ENCODE data around the gene ENTPD8.

ENTPD8 gene

DNA sequence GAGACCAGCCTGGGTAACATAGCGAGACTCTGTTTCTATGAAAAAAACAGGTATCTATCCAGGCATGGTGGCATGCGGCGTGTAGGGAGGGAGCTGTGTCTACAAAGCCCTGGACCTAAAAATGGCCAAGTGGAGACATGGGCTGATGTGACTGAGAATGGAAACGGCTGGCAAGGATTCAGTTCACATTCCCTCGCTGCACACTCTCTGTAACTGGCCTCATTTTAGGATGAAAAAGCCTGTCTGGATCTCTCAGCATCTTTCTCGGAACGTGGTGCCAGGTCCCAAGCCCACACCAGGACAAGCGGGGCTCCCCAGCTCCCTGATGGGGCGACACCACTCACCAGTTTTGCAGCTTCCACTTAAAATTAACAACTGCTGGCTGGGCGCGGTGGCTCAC is 31.6 kb downstream of the ENTPD8 start:
- H3K27ac ChIP-seq (ENCODE audit: poor library complexity, severe bottlenecking), result no peak overlapping the region
- no peaks in the 10 kb centered on the region for H3K27me3 ChIP-seq (ENCODE audit: insufficient read depth, poor library complexity, severe bottlenecking)
- ATAC-seq (ENCODE audit: low read depth) (no peak), DNase-seq (ENCODE audit: low spot score) (no peak)
- TF ChIP-seq, protein P1, sequence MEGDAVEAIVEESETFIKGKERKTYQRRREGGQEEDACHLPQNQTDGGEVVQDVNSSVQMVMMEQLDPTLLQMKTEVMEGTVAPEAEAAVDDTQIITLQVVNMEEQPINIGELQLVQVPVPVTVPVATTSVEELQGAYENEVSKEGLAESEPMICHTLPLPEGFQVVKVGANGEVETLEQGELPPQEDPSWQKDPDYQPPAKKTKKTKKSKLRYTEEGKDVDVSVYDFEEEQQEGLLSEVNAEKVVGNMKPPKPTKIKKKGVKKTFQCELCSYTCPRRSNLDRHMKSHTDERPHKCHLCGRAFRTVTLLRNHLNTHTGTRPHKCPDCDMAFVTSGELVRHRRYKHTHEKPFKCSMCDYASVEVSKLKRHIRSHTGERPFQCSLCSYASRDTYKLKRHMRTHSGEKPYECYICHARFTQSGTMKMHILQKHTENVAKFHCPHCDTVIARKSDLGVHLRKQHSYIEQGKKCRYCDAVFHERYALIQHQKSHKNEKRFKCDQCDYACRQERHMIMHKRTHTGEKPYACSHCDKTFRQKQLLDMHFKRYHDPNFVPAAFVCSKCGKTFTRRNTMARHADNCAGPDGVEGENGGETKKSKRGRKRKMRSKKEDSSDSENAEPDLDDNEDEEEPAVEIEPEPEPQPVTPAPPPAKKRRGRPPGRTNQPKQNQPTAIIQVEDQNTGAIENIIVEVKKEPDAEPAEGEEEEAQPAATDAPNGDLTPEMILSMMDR (IDR thresholded peaks at IDR 0.05; ENCODE audit: poor library complexity, severe bottlenecking), result no peak
- no peaks in the 10 kb centered on the region for H3K9me3 ChIP-seq (ENCODE audit: severe bottlenecking)
- no peak overlapping the region for H3K4me3 ChIP-seq (ENCODE audit: severe bottlenecking)
- H3K36me3 ChIP-seq (ENCODE audit: low read depth), result no peaks in the 10 kb centered on the region
- peaks cover 29% of the 10 kb centered on the region for H3K4me1 ChIP-seq (ENCODE audit: insufficient read depth, poor library complexity, severe bottlenecking)

DNA sequence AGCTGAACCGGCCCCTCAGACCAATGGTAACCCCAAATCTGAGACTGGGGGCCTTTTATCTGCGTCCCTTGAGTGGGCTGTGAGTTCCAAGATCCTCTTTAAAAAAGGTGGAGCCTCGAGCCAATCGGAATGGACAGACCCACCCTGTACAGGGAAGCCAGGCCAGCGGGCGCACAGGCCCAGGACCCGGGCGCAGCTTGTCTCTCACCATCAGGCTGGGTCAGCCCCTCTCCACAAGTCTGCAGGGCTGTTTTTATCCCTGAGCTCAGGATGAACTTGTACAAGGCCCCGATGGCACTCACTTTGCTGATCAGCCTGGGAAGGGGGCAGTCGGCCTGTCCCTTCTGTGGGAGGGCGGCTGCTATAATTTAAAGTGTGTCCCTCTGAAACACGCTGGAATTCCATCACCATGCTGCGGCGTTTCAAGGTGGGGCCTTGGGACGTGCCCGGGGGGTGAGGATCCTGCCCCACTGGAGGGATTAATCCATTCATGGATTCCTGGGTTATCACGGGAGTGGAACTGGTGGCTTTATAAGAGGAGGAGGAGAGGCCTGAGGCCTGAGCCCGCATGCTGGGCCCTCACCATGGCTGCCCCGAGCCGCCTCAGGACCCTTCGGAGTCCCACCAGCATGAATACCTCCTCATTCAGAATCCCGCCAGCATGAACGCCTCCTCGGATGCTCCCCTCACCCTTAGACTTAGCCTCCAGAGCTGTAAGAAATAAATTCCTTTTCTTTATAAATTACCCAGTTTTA is 32.3 kb downstream of the ENTPD8 start:
- H3K4me1 ChIP-seq (ENCODE audit: insufficient read depth, poor library complexity, severe bottlenecking), result peaks cover 29% of the 10 kb centered on the region
- H3K4me3 ChIP-seq (ENCODE audit: severe bottlenecking), result no peak overlapping the region
- TF ChIP-seq, protein P1 (IDR thresholded peaks at IDR 0.05; ENCODE audit: poor library complexity, severe bottlenecking), result no peak
- no peak overlapping the region for H3K27ac ChIP-seq (ENCODE audit: poor library complexity, severe bottlenecking)
- no peak for ATAC-seq (ENCODE audit: low read depth)
- H3K27me3 ChIP-seq (ENCODE audit: insufficient read depth, poor library complexity, severe bottlenecking), result no peaks in the 10 kb centered on the region
- no peaks in the 10 kb centered on the region for H3K36me3 ChIP-seq (ENCODE audit: low read depth)
- no peak for DNase-seq (ENCODE audit: low spot score)
- H3K9me3 ChIP-seq (ENCODE audit: severe bottlenecking), result no peaks in the 10 kb centered on the region

DNA sequence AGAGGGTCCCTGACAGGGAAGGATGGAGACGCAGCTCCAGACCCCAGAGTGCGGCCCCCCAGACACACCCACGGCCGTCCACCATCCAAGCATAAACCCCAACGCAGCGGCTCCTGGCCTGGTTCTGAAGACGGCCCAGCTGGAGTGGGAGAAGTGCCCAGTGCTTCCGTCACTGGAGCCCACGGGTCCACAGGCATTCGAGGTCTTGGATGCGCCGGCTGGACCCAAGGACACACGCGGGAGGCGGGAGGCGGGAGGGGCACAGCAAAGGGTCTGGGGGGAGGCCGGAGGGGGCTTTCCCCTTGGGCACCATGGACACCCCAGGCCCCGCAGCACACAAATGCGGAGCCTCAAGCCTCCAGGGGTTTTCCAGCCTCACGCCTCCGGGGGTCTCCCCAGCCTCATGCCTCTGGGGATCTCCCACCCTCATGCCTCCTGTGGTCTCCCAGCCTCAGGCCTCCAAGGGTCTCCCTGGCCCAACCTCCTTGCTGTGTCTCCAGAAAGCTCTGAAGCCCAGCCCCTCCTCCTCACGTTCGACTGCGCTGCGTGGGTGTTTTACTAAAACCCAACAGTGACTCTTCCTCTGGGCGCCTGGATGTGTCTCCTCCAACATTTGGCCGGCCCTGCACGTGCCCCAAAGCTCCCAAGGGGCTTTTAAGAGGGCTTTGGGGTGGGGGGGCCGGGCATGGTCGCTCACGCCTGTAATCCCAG is 33.4 kb downstream of the ENTPD8 start:
- Histone ChIP-seq H3K27ac (ENCODE audit: poor library complexity, severe bottlenecking) (no peak overlapping the region), H3K4me3 (ENCODE audit: severe bottlenecking) (no peak overlapping the region), H3K9me3 (ENCODE audit: severe bottlenecking) (no peaks in the 10 kb centered on the region), H3K27me3 (ENCODE audit: insufficient read depth, poor library complexity, severe bottlenecking) (no peaks in the 10 kb centered on the region), H3K36me3 (ENCODE audit: low read depth) (no peaks in the 10 kb centered on the region), H3K4me1 (ENCODE audit: insufficient read depth, poor library complexity, severe bottlenecking) (peaks cover 20% of the 10 kb centered on the region)
- TF ChIP-seq, protein P1 (IDR thresholded peaks at IDR 0.05; ENCODE audit: poor library complexity, severe bottlenecking), result no peak
- ATAC-seq (ENCODE audit: low read depth) (no peak), DNase-seq (ENCODE audit: low spot score) (no peak)

- peak; percentile 41 for ATAC-seq (ENCODE audit: low read depth)
These were observed 34.1 kb downstream of the ENTPD8 start for GRCh38 chr9:137406876-137407589.

More at GRCh38 chr9:137406876-137407589, 34.1 kb downstream of the ENTPD8 start:
- H3K4me1 ChIP-seq (ENCODE audit: insufficient read depth, poor library complexity, severe bottlenecking), result peaks cover 13% of the 10 kb centered on the region
- peak overlapping the region; percentile 15 for H3K4me3 ChIP-seq (ENCODE audit: severe bottlenecking)
- H3K27ac ChIP-seq (ENCODE audit: poor library complexity, severe bottlenecking), result no peak overlapping the region
- H3K9me3 ChIP-seq (ENCODE audit: severe bottlenecking), result no peaks in the 10 kb centered on the region
- TF ChIP-seq, protein P1 (IDR thresholded peaks at IDR 0.05; ENCODE audit: poor library complexity, severe bottlenecking), result peak; percentile 60
- no peaks in the 10 kb centered on the region for H3K36me3 ChIP-seq (ENCODE audit: low read depth)
- DNase-seq (ENCODE audit: low spot score), result no peak
- H3K27me3 ChIP-seq (ENCODE audit: insufficient read depth, poor library complexity, severe bottlenecking), result no peaks in the 10 kb centered on the region
